Measurements from ENCODE around the gene RBM20. TPM values are rescaled to one million over a fixed set of nuclear protein-coding genes. Genes with fewer than 3 reads are reported as not detected.

RBM20 gene
- total and polyA plus RNA-seq, 10 of the 15 experiments (the other 5 are each of a cell fraction or from before 2014, with no cell fraction given), result 0.04 to 0.26 (median 0.15) TPM

DNA sequence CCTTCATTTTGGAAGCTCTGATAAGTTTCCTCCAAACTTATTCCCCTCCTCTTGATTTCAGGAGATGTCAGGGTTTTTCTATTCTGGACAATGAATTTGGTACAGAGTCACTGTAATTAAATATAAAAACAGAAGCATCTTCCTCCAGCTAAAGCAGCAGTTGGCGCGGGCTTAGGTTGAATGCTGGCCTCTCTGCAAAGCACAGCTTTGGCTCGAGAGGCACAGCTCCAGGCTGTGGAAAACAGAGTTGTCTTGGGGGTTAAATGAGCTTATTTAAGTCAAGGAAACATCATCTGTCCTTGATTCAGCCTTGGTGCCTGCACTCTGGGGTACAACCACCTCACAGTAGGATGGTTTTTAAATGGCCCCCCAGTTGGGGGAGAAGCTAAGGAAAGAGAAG, 192.6 kb downstream of the RBM20 start:
- SMC1A ChIA-PET (ENCODE audit: uncharacterized antibody, unreplicated experiment), result interaction anchor here (0.5 to 12.5 kb wide), 18 partner anchors 12 to 272 kb away, joined by 3 to 147 read pairs (median 4); no protein-coding TSS in a partner anchor

More for the DNA sequence above, 192.6 kb downstream of the RBM20 start:
- CTCF ChIA-PET, result interaction anchor here (0.7 to 6.5 kb wide), 4 partner anchors 8 to 33 kb away, joined by 3 to 31 read pairs (median 6); no protein-coding TSS in a partner anchor
- no peak overlapping the region for H3K4me2 ChIP-seq (ENCODE audit: control insufficient read depth, insufficient read depth)
- ATAC-seq (no peak), DNase-seq (ENCODE audit: low read depth, low spot score) (no peak), FAIRE-seq (no peak)
- in situ Hi-C loops (cut with MboI), result no loop called here
- RAD21 ChIA-PET (ENCODE audit: unreplicated experiment), result interaction anchor here (0.6 to 3.6 kb wide), 7 partner anchors 10 to 36 kb away, joined by 3 to 20 read pairs (median 4); no protein-coding TSS in a partner anchor
- WGBS (ENCODE audit: insufficient coverage, insufficient replicate concordance, low lambda C conversion rate, missing lambda C conversion rate), result 67% methylated on average over 3 of the region's 3 CpGs
- no peaks in the 10 kb centered on the region for H3K9me3 ChIP-seq (replicated peaks; ENCODE audit: control insufficient read depth, insufficient read depth, low read length)
- TF ChIP-seq, protein P1, sequence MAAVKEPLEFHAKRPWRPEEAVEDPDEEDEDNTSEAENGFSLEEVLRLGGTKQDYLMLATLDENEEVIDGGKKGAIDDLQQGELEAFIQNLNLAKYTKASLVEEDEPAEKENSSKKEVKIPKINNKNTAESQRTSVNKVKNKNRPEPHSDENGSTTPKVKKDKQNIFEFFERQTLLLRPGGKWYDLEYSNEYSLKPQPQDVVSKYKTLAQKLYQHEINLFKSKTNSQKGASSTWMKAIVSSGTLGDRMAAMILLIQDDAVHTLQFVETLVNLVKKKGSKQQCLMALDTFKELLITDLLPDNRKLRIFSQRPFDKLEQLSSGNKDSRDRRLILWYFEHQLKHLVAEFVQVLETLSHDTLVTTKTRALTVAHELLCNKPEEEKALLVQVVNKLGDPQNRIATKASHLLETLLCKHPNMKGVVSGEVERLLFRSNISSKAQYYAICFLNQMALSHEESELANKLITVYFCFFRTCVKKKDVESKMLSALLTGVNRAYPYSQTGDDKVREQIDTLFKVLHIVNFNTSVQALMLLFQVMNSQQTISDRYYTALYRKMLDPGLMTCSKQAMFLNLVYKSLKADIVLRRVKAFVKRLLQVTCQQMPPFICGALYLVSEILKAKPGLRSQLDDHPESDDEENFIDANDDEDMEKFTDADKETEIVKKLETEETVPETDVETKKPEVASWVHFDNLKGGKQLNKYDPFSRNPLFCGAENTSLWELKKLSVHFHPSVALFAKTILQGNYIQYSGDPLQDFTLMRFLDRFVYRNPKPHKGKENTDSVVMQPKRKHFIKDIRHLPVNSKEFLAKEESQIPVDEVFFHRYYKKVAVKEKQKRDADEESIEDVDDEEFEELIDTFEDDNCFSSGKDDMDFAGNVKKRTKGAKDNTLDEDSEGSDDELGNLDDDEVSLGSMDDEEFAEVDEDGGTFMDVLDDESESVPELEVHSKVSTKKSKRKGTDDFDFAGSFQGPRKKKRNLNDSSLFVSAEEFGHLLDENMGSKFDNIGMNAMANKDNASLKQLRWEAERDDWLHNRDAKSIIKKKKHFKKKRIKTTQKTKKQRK (IDR thresholded peaks at IDR 0.05; ENCODE audit: low read depth, low read length), result no peak
- no peak for TF ChIP-seq ASH2L (IDR thresholded peaks at IDR 0.05; ENCODE audit: borderline replicate concordance, low read depth)
- TF ChIP-seq SUPT20H (IDR thresholded peaks at IDR 0.05; ENCODE audit: borderline replicate concordance, control insufficient read depth, low read depth, low read length), result no peak
- TF ChIP-seq, protein P2, sequence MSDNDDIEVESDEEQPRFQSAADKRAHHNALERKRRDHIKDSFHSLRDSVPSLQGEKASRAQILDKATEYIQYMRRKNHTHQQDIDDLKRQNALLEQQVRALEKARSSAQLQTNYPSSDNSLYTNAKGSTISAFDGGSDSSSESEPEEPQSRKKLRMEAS (IDR thresholded peaks at IDR 0.05; ENCODE audit: low read depth, low read length), result no peak
- no peak for TF ChIP-seq RFX5 (IDR thresholded peaks at IDR 0.05; ENCODE audit: low read depth, low read length)
- no peak for TF ChIP-seq SMC3 (IDR thresholded peaks at IDR 0.05; ENCODE audit: borderline replicate concordance, low read length)
- no peak for TF ChIP-seq MEF2A (IDR thresholded peaks at IDR 0.05; ENCODE audit: insufficient read depth, low read depth, low read length)
- no peak for TF ChIP-seq STAT1 (conservative IDR thresholded peaks at IDR 0.05)
- no peak for TF ChIP-seq BRCA1 (IDR thresholded peaks at IDR 0.05; ENCODE audit: low read depth, low read length)
- no peak for TF ChIP-seq BMI1 (IDR thresholded peaks at IDR 0.05; ENCODE audit: borderline replicate concordance)
- no peak for TF ChIP-seq WRNIP1 (IDR thresholded peaks at IDR 0.05; ENCODE audit: borderline replicate concordance, low read depth, low read length)
- no peak for TF ChIP-seq PAX8 (IDR thresholded peaks at IDR 0.05)
- TF ChIP-seq RELA (IDR thresholded peaks at IDR 0.05; ENCODE audit: borderline replicate concordance, partially characterized antibody), result no peak
- TF ChIP-seq NFYA (IDR thresholded peaks at IDR 0.05; ENCODE audit: borderline replicate concordance, low read depth, low read length), result no peak
- TF ChIP-seq, protein P3, sequence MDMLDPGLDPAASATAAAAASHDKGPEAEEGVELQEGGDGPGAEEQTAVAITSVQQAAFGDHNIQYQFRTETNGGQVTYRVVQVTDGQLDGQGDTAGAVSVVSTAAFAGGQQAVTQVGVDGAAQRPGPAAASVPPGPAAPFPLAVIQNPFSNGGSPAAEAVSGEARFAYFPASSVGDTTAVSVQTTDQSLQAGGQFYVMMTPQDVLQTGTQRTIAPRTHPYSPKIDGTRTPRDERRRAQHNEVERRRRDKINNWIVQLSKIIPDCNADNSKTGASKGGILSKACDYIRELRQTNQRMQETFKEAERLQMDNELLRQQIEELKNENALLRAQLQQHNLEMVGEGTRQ (IDR thresholded peaks at IDR 0.05; ENCODE audit: borderline replicate concordance, low read depth, low read length), result no peak
- TF ChIP-seq IRF4 (IDR thresholded peaks at IDR 0.05; ENCODE audit: low read depth, low read length), result no peak
- no peak overlapping the region for H3K27ac ChIP-seq (ENCODE audit: control insufficient read depth, insufficient read depth)
- no peak overlapping the region for H2AFZ ChIP-seq (ENCODE audit: control insufficient read depth, low read depth, low read length)
- no peaks in the 10 kb centered on the region for H3K27me3 ChIP-seq (replicated peaks in 1 of 2; ENCODE audit: control insufficient read depth in 2 of 2, insufficient read depth in 2 of 2, low read length in 1 of 2)
- H3K4me3 ChIP-seq, result no peak overlapping the region
- no TSS peak for BruUV-seq (replicated peaks)
- H3K4me1 ChIP-seq (ENCODE audit: control insufficient read depth, insufficient read depth, low read length), result peaks cover 13% of the 10 kb centered on the region
- H3K9ac ChIP-seq (ENCODE audit: control insufficient read depth, insufficient read depth, low read length), result no peak overlapping the region
- peaks cover 3% of the 10 kb centered on the region; the same call in 1 of the 2 replicates for H3K79me2 ChIP-seq (ENCODE audit: control insufficient read depth, insufficient read depth, low read length)
- no peaks in the 10 kb centered on the region for H4K20me1 ChIP-seq (ENCODE audit: control insufficient read depth, insufficient read depth)
- POLR2A ChIA-PET, result interaction anchor here (0.7 to 2.9 kb wide), 9 partner anchors 9 to 143 kb away, joined by 3 to 12 read pairs (median 3); no protein-coding TSS in a partner anchor
- H3K36me3 ChIP-seq (ENCODE audit: control insufficient read depth in 2 of 2, insufficient read depth in 2 of 2, low read length in 1 of 2), result no peaks in the 10 kb centered on the region
- intact Hi-C loops (cut with micrococcal nuclease; ENCODE audit: unreplicated experiment), result no loop called here

All from GM12878 (cell line).